HUES64 (cell line): ENCODE results near the gene KRT7.

ENCODE experiments used
- H3K27ac ChIP-seq: 2 replicates; pipeline ENCODE4 v1.7.0; 2013; ENCODE audit warnings: low read depth, low read length, inconsistent platforms
- H3K27me3 ChIP-seq: 2 replicates; pipeline ENCODE4 v1.6.1; 2013; ENCODE audit warnings: mild to moderate bottlenecking, low read length; ENCODE audit not compliant: insufficient read depth
- H3K36me3 ChIP-seq: 2 replicates; pipeline ENCODE4 v1.6.1; 2013; ENCODE audit warnings: mild to moderate bottlenecking, low read length; ENCODE audit not compliant: insufficient read depth
- H3K4me1 ChIP-seq: 2 replicates; pipeline ENCODE4 v1.6.1; 2013; ENCODE audit warnings: mild to moderate bottlenecking, low read length, moderate library complexity; ENCODE audit not compliant: insufficient read depth
- H3K4me3 ChIP-seq: 2 replicates; pipeline ENCODE4 v1.5.1; 2013; ENCODE audit warnings: mild to moderate bottlenecking, low read length, moderate library complexity
- H3K9ac ChIP-seq: 2 replicates; pipeline ENCODE4 v1.6.1; 2013; ENCODE audit warnings: mild to moderate bottlenecking, low read depth, low read length
- H3K9me3 ChIP-seq: 2 replicates; pipeline ENCODE4 v1.6.1; 2013; ENCODE audit warnings: low read depth, low read length; ENCODE audit not compliant: insufficient read depth
- WGBS: fragments of 150-250, 120-280 bp; methylation state at CpG from one replicate; pipeline ENCODE4 v1.1.7; 2013; ENCODE audit warnings: missing lambda C conversion rate; 5-methylcytosine and 5-hydroxymethylcytosine counted together

Gene KRT7

DNA sequence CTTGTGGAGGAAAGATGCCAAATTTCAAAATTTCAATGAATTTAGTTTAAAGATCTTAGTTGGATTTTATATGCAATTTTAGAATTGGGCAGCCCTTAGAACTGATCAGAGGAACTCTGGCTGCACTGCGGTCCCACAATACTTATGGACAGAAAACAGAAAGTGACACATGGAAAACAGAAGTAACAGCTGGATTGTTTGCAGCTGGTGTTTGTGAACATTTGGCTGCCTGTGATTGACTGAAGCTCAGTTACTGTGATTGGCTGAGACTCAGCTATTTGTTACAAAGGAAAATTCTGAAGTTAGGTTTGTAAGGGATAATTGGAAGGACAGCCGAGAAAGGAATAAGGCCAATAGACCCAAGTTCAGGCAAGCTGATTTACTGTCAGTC lies 31.4 kb downstream of the KRT7 start:
- Histone ChIP-seq H3K9ac (no peak overlapping the region), H3K27me3 (peaks cover 8% of the 10 kb centered on the region), H3K9me3 (peaks cover 8% of the 10 kb centered on the region; the same call in 1 of the 2 replicates), H3K36me3 (no peaks in the 10 kb centered on the region), H3K27ac (no peak overlapping the region), H3K4me1 (no peaks in the 10 kb centered on the region), H3K4me3 (no peak overlapping the region)
- WGBS, result 92% methylated on average over 2 of the region's 2 CpGs

DNA sequence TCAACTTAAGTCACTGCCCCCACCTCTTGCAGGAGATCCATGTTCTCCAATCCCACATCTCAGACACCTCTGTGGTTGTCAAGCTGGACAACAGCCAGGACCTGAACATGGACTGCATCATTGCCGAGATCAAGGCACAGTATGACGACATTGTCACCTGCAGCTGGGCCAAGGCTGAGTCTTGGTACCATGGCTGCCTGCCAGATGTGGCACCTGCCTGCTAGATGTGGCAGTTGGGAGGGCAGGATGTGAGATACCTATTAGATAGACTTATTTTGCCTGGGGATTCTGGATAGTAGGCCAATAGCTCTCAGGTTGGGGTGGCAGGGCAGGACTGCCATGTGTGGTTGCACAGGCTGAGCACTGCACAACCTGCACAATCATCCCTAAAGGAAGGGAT lies 33.5 kb downstream of the KRT7 start:
- H3K9me3 ChIP-seq, result peaks cover 4% of the 10 kb centered on the region; the same call in 1 of the 2 replicates
- H3K27me3 ChIP-seq, result no peaks in the 10 kb centered on the region
- H3K9ac ChIP-seq, result no peak overlapping the region
- WGBS, result 91% methylated on average over 2 of the region's 2 CpGs
- no peak overlapping the region for H3K4me3 ChIP-seq
- H3K36me3 ChIP-seq, result no peaks in the 10 kb centered on the region
- no peaks in the 10 kb centered on the region for H3K4me1 ChIP-seq
- H3K27ac ChIP-seq, result no peak overlapping the region

DNA sequence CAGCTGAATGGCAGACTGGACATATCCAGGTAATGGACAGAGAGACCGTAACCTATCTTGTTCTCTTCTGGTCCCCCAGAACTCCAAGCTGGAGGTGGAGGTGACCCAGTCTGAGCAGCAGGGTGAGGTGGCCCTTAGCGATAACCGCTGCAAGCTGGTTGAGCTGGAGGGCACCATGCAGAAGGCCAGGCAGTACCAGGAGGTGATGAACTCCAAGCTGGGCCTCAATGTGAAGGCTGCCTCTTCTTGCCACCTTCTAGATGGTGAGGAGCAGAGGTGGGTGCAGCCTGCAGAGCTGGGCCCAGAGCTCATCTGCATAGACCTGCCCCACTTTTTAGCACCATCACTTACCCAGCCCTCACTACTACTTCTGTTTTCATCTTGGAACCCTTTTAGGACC lies 34.2 kb downstream of the KRT7 start:
- H3K36me3 ChIP-seq, result no peaks in the 10 kb centered on the region
- 61% methylated on average over 3 of the region's 3 CpGs for WGBS
- H3K4me1 ChIP-seq, result no peaks in the 10 kb centered on the region
- no peak overlapping the region for H3K9ac ChIP-seq
- no peaks in the 10 kb centered on the region for H3K27me3 ChIP-seq
- H3K4me3 ChIP-seq, result no peak overlapping the region
- H3K27ac ChIP-seq, result no peak overlapping the region
- H3K9me3 ChIP-seq, result peaks cover 4% of the 10 kb centered on the region; the same call in 1 of the 2 replicates

DNA sequence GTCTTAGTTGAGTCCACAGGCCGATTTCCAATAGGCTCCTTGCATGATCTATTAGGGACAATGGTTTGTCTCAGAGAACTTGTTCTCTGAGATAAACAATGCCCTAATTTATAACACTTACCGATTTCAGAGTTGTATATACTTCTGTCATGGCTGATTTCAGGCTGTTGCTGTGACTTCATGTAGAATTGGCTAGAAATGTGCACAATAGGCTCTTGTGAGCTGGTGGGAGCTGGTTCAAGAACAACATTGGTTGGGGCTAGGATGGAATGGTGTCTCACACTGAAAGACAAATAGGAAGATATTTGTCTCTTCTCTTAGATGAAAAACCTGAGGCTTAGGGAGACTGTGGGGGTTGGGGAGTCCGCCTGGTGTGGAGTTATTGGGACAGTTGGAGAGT lies 34.7 kb downstream of the KRT7 start:
- Histone ChIP-seq H3K36me3 (no peaks in the 10 kb centered on the region), H3K4me1 (no peaks in the 10 kb centered on the region), H3K27me3 (no peaks in the 10 kb centered on the region), H3K9ac (no peak overlapping the region), H3K9me3 (peaks cover 2% of the 10 kb centered on the region; the same call in 1 of the 2 replicates), H3K27ac (no peak overlapping the region), H3K4me3 (no peak overlapping the region)
- WGBS, result 96% methylated on average over 3 of the region's 3 CpGs

DNA sequence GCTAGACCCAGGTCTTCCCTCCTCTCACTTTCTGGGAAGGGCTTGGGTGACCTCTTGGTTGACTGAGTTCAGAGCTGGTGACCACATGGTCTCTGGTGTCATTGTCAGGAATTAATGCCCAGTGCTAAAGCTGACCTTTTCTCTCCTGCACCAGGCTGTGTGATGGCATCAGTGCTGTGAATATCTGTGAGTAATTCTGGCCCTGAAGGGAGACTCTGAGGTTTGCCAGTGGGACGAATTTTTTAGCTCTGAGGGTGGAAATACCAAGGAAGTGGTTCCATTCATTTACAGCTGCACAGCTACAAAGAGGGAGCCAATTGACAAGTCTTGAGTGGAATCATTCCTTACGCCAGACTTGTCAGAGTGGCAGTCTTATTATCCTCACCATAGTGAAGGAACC lies 35.2 kb downstream of the KRT7 start:
- Histone ChIP-seq H3K9me3 (no peaks in the 10 kb centered on the region), H3K27me3 (no peaks in the 10 kb centered on the region), H3K27ac (no peak overlapping the region), H3K4me3 (no peak overlapping the region), H3K9ac (no peak overlapping the region), H3K36me3 (no peaks in the 10 kb centered on the region), H3K4me1 (no peaks in the 10 kb centered on the region)
- 87% methylated on average over 2 of the region's 2 CpGs for WGBS

DNA sequence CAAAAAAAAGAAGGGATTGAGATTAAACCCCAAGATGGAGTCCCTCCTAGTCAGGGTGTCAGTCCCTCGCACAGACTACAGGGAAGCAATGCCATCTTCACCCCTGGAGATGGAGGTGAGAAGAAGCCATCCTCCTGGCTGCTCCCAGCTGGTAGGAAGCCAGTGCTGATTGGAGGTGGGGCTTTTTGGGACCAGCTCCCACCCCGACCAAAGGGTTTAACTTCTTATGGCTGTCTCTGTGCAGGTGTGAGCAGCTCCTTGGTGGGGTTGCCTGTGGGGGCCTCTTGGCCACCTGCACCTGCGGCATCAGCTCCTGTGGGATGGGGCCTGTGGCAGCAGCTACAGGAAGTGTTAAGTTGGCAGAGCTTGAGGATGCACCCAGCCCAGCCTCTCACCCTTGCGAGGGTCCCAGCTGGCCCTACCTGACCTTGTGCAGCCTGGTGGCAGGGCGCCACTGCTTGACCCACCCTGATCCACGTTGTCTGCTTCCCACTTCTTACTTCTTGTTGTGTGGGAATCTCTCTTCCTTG lies 37.6 kb downstream of the KRT7 start:
- no peaks in the 10 kb centered on the region for H3K9me3 ChIP-seq
- 92% methylated on average over 6 of the region's 6 CpGs for WGBS
- no peak overlapping the region for H3K27ac ChIP-seq
- no peaks in the 10 kb centered on the region for H3K27me3 ChIP-seq
- H3K36me3 ChIP-seq, result no peaks in the 10 kb centered on the region
- H3K4me3 ChIP-seq, result no peak overlapping the region
- H3K9ac ChIP-seq, result no peak overlapping the region
- H3K4me1 ChIP-seq, result no peaks in the 10 kb centered on the region

DNA sequence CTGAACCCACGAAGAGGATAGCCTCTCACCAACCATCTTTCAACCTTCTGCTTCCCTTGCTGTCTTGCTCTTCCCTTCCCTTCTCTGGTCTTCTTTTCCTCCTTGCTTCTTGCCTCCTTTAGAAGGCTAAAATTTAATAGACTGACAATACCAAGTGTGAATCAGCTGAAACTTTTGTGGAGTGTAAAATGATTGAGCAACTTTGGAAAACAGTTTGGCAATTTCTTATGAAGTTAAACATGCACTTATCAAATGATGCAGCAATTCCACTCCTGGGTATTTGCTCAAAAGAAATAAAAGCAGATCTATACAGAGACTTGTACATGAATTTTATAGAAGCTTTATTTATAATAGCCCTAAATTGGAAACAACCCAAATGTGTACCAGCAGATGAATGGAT lies 38.1 kb downstream of the KRT7 start:
- H3K27ac ChIP-seq, result no peak overlapping the region
- no peak overlapping the region for H3K9ac ChIP-seq
- WGBS, result 77% methylated on average over 1 of the region's 1 CpG

DNA sequence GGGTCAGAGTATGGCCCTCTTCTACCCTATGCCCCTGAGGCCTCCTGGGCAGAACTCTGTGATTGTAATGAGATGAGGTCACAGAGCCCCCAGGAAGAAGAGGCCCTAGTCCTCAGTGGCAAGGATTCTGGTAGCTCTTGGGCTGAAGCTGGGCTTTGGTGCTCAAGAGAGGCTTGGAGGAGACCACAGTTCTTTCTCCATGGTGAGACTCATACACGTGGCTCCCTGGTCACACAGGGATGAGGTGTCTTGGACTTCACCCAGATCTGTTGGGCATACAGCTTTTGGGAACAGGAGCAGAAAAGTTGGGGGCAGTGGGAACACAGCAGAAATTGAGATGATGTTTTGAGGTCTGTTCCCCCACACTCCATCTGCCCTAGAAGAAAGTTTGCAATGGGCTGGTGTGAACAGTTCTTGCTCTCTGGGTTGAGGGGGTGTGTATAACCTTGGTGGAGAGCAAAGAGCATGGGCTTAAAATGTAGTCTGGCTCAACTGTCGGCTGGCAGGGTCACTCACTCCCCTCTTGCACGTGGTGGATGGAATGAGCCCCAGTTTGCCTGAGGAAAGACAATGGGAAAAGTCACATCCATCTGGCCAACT lies 41.6 kb downstream of the KRT7 start, which contains the start of gene KRT86:
TSS of gene KRT86 (plus strand) at position 125 of the 600 bp plus-strand sequence. CDS start 27,272 bp downstream, outside the sequence.
- no peaks in the 10 kb centered on the region for H3K9me3 ChIP-seq
- no peak within 1 kb of the TSS for H3K4me3 ChIP-seq
- H3K9ac ChIP-seq, result no peak within 1 kb of the TSS
- peaks cover 21% of the 10 kb centered on the region for H3K27me3 ChIP-seq
- no peak within 1 kb of the TSS for H3K27ac ChIP-seq
- H3K4me1 ChIP-seq, result peaks cover 5% of the 10 kb centered on the region; the same call in 1 of the 2 replicates
- H3K36me3 ChIP-seq, result no peaks in the 10 kb centered on the region
- WGBS, result 83% methylated on average over 3 of the region's 3 CpGs

More for the DNA sequence above, 38.1 kb downstream of the KRT7 start:
- Histone ChIP-seq H3K27me3 (no peaks in the 10 kb centered on the region), H3K36me3 (no peaks in the 10 kb centered on the region), H3K4me1 (no peaks in the 10 kb centered on the region), H3K4me3 (no peak overlapping the region), H3K9me3 (no peaks in the 10 kb centered on the region)

DNA sequence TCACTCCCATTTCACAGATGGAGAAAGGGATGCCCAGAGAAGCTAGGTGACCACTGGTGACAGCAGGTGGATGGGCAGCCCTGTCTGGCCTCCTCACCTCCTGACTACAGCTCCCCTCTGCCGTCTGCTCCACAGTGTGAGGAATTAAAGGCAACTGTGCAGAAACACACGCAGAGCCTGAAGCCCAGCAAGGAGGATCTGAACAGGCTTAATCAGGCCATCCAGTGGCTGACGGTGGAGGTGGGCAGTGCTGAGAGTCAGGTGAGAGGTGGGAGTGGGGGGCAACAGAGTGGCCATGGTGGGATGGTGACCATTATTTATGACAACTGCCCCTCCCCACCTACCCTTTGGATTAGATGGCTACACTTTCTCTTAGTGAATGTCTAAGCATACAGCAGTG lies 42.6 kb downstream of the KRT7 start:
- Histone ChIP-seq H3K4me3 (no peak overlapping the region), H3K4me1 (peaks cover 5% of the 10 kb centered on the region; the same call in 1 of the 2 replicates), H3K36me3 (no peaks in the 10 kb centered on the region), H3K9me3 (no peaks in the 10 kb centered on the region), H3K9ac (no peak overlapping the region), H3K27me3 (peaks cover 21% of the 10 kb centered on the region), H3K27ac (no peak overlapping the region)
- 88% methylated on average over 3 of the region's 3 CpGs for WGBS

DNA sequence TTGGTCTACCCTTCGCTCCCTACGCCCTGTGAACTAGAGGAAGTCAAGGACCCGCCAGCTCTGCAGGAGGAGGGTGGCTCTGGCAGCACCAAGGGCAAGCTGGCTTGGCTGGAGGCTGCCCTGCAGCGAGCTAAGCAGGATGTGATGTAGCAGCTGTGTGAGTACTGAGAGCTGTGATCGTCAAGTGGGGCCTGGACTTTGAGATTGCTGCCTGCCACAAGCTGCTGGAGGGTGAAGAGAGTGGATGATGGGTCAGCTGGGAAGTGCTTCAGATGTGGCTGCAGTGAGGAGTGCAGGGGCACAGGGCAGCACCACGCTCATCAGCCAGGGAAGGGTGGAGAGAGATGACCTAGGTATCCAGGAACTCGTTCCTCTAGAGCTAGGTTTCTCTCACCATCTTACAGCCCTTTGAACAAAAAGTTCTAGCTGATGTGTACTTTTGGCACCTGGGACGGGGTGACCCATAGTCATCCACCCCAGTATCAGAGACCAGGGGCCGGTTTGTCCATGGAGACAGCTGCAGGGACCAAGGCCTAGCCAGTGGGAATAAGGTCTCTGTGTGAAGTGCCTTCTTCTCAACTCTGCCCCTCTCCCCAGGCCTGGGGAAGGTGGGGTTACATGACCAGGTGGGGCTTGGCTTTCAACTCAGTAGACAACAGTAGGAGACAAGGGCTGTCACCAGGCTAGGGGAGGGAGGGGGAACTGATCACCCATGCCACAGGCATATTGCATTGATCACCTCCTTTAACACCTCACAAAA lies 44.6 kb downstream of the KRT7 start:
- peaks cover 5% of the 10 kb centered on the region; the same call in 1 of the 2 replicates for H3K4me1 ChIP-seq
- H3K27ac ChIP-seq, result no peak overlapping the region

More for the DNA sequence above, 44.6 kb downstream of the KRT7 start:
- WGBS, result 95% methylated on average over 9 of the region's 9 CpGs
- no peaks in the 10 kb centered on the region for H3K36me3 ChIP-seq
- H3K4me3 ChIP-seq, result no peak overlapping the region
- no peak overlapping the region for H3K9ac ChIP-seq
- H3K27me3 ChIP-seq, result peaks cover 21% of the 10 kb centered on the region
- no peaks in the 10 kb centered on the region for H3K9me3 ChIP-seq
